Subcutaneous abdominal adipose tissue (tissue), 5 donors: Measurements from ENCODE around the gene TMEM43.

Source experiments
- H3K27ac ChIP-seq: one replicate; pipeline ENCODE4 v1.7.0; 2013; ENCODE audit warnings: low read depth, mild to moderate bottlenecking, inconsistent platforms, low read length, moderate library complexity
- H3K27me3 ChIP-seq, 5 donors: one replicate each; pipeline ENCODE4 v1.7.0; 2013; ENCODE audit warnings: low read length in 5 of 5, inconsistent platforms in 1 of 5; ENCODE audit not compliant: control insufficient read depth in 5 of 5, insufficient read depth in 4 of 5
- H3K36me3 ChIP-seq, 5 donors: one replicate each; pipeline ENCODE4 v1.7.0; 2013; ENCODE audit warnings: low read length in 5 of 5; ENCODE audit not compliant: control insufficient read depth in 5 of 5, insufficient read depth in 5 of 5
- H3K4me1 ChIP-seq, 5 donors: one replicate each; pipeline ENCODE4 v1.7.0; 2013; ENCODE audit warnings: low read length in 5 of 5, mild to moderate bottlenecking in 3 of 5, moderate library complexity in 1 of 5; ENCODE audit not compliant: control insufficient read depth in 5 of 5, insufficient read depth in 5 of 5
- H3K4me3 ChIP-seq, 5 donors: one replicate each; pipeline ENCODE4 v1.7.0; 2013; ENCODE audit warnings: low read length in 5 of 5, low read depth in 1 of 5
- H3K9ac ChIP-seq, 5 donors: one replicate each; pipeline ENCODE4 v1.7.0; 2013; ENCODE audit warnings: low read length in 5 of 5, mild to moderate bottlenecking in 4 of 5, moderate library complexity in 3 of 5
- H3K9me3 ChIP-seq, 5 donors: one replicate each; pipeline ENCODE4 v1.7.0; 2013; ENCODE audit warnings: low read length in 5 of 5; ENCODE audit not compliant: control insufficient read depth in 5 of 5
- donor health status: healthy.
- donor health status: healthy.
- donor health status: healthy.
- donor health status: healthy.
- donor health status: healthy.

Gene TMEM43

GRCh38 chr3:14134291-14134690, 9.4 kb downstream of the TMEM43 start:
- H3K4me1 ChIP-seq = peaks cover 4 to 41% (median 22%) of the 10 kb centered on the region in 5 donors
- no peaks in the 10 kb centered on the region for H3K9me3 ChIP-seq
- peaks cover 0 to 100% (median 96%) of the 10 kb centered on the region in 5 donors for H3K36me3 ChIP-seq
- H3K27ac ChIP-seq = no peak overlapping the region
- no peak overlapping the region for H3K9ac ChIP-seq
- H3K4me3 ChIP-seq = no peak overlapping the region
- H3K27me3 ChIP-seq = no peaks in the 10 kb centered on the region

- Histone ChIP-seq H3K27ac (no peak overlapping the region), H3K4me1 (peaks cover 7 to 45% (median 33%) of the 10 kb centered on the region in 5 donors), H3K9ac (no peak overlapping the region), H3K27me3 (no peaks in the 10 kb centered on the region), H3K9me3 (no peaks in the 10 kb centered on the region), H3K4me3 (no peak overlapping the region), H3K36me3 (peaks cover 0 to 100% (median 94%) of the 10 kb centered on the region in 5 donors)
Measured at GRCh38 chr3:14135581-14135980, 10.7 kb downstream of the TMEM43 start.

- Histone ChIP-seq H3K9ac (peak overlapping the region in 1 of 5 donors; percentile 59), H3K27me3 (no peaks in the 10 kb centered on the region), H3K27ac (peak overlapping the region; percentile 60), H3K9me3 (no peaks in the 10 kb centered on the region), H3K4me3 (no peak overlapping the region), H3K4me1 (peaks cover 10 to 43% (median 38%) of the 10 kb centered on the region in 5 donors), H3K36me3 (peaks cover 0 to 100% (median 93%) of the 10 kb centered on the region in 5 donors)
Measured at GRCh38 chr3:14137004-14137403, 12.2 kb downstream of the TMEM43 start.

GRCh38 chr3:14137445-14137844, 12.6 kb downstream of the TMEM43 start:
- Histone ChIP-seq H3K9me3 (no peaks in the 10 kb centered on the region), H3K4me3 (no peak overlapping the region), H3K4me1 (peaks cover 10 to 43% (median 40%) of the 10 kb centered on the region in 5 donors), H3K9ac (peak overlapping the region in 1 of 5 donors; percentile 1), H3K27me3 (no peaks in the 10 kb centered on the region), H3K36me3 (peaks cover 0 to 100% (median 91%) of the 10 kb centered on the region in 5 donors), H3K27ac (peak overlapping the region; percentile 60)

- H3K27ac ChIP-seq = peak overlapping the region; percentile 60
- H3K27me3 ChIP-seq = no peaks in the 10 kb centered on the region
- H3K9me3 ChIP-seq = no peaks in the 10 kb centered on the region
- peaks cover 14 to 50% (median 47%) of the 10 kb centered on the region in 5 donors for H3K4me1 ChIP-seq
- peaks cover 0 to 94% (median 82%) of the 10 kb centered on the region in 5 donors for H3K36me3 ChIP-seq
- no peak overlapping the region for H3K4me3 ChIP-seq
- H3K9ac ChIP-seq = no peak overlapping the region
Measured at GRCh38 chr3:14138109-14138877, 13.4 kb downstream of the TMEM43 start.

- Histone ChIP-seq H3K36me3 (peaks cover 0 to 86% (median 74%) of the 10 kb centered on the region in 5 donors), H3K27ac (peak overlapping the region; percentile 55), H3K9me3 (no peaks in the 10 kb centered on the region), H3K4me1 (peaks cover 15 to 54% (median 53%) of the 10 kb centered on the region in 5 donors), H3K9ac (no peak overlapping the region), H3K27me3 (no peaks in the 10 kb centered on the region), H3K4me3 (no peak overlapping the region)
Measured at GRCh38 chr3:14138878-14139655, 14.2 kb downstream of the TMEM43 start.

GRCh38 chr3:14139771-14140170, 14.9 kb downstream of the TMEM43 start:
- Histone ChIP-seq H3K4me3 (no peak overlapping the region), H3K4me1 (peaks cover 17 to 59% (median 58%) of the 10 kb centered on the region in 5 donors), H3K9ac (no peak overlapping the region), H3K27ac (peak overlapping the region; percentile 55), H3K27me3 (no peaks in the 10 kb centered on the region), H3K36me3 (peaks cover 0 to 79% (median 67%) of the 10 kb centered on the region in 5 donors), H3K9me3 (no peaks in the 10 kb centered on the region)

- no peak overlapping the region for H3K9ac ChIP-seq
- H3K9me3 ChIP-seq = no peaks in the 10 kb centered on the region
- peak overlapping the region; percentile 98 for H3K27ac ChIP-seq
- no peak overlapping the region for H3K4me3 ChIP-seq
- H3K4me1 ChIP-seq = peaks cover 23 to 68% (median 66%) of the 10 kb centered on the region in 5 donors
- peaks cover 0 to 75% (median 60%) of the 10 kb centered on the region in 5 donors for H3K36me3 ChIP-seq
- H3K27me3 ChIP-seq = no peaks in the 10 kb centered on the region
Measured at GRCh38 chr3:14140668-14141067, 15.8 kb downstream of the TMEM43 start.

GRCh38 chr3:14141144-14141543, 16.3 kb downstream of the TMEM43 start:
- Histone ChIP-seq H3K4me3 (no peak overlapping the region), H3K36me3 (peaks cover 0 to 74% (median 60%) of the 10 kb centered on the region in 5 donors), H3K4me1 (peaks cover 23 to 73% (median 71%) of the 10 kb centered on the region in 5 donors), H3K27me3 (no peaks in the 10 kb centered on the region), H3K27ac (peak overlapping the region; percentile 98), H3K9ac (no peak overlapping the region), H3K9me3 (no peaks in the 10 kb centered on the region)
